Loucy (cell line): ENCODE results near the gene AIFM2.

ENCODE experiments used
- EZH2phosphoT487 ChIP-seq: fragments of 200-600 bp; IDR thresholded peaks from 2 replicates; pipeline ENCODE4 v1.6.1; 2018; ENCODE audit warnings: antibody characterized with exemption, mild to moderate bottlenecking, moderate library complexity, borderline replicate concordance
- TF ChIP-seq, protein P1 (sequence below): fragments of 200-600 bp; sonication (generic); conservative IDR thresholded peaks from 2 replicates; pipeline ENCODE4 v1.5.1; 2014; ENCODE audit warnings: mild to moderate bottlenecking, antibody characterized with exemption, low read length

DNA sequence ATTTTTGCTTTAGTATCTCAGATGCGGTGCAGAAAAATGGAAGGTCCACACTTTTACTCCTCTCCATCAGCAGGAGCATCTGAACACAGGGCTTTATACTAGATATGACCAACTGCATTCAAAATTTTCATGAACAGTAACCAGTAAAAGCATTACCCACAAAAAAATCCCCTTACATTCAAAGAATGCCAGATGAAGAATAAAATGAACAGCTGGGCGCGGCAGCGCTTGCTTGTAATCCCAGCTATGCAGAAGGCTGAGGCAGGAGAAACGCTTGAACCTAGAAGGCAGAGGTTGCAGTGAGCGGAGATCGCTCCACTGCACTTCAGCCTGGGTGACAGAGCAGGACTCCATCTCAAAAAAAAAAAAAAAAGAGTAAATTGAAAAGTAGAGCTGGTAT lies 34.6 kb upstream of the AIFM2 start:
- TF ChIP-seq, protein P1, sequence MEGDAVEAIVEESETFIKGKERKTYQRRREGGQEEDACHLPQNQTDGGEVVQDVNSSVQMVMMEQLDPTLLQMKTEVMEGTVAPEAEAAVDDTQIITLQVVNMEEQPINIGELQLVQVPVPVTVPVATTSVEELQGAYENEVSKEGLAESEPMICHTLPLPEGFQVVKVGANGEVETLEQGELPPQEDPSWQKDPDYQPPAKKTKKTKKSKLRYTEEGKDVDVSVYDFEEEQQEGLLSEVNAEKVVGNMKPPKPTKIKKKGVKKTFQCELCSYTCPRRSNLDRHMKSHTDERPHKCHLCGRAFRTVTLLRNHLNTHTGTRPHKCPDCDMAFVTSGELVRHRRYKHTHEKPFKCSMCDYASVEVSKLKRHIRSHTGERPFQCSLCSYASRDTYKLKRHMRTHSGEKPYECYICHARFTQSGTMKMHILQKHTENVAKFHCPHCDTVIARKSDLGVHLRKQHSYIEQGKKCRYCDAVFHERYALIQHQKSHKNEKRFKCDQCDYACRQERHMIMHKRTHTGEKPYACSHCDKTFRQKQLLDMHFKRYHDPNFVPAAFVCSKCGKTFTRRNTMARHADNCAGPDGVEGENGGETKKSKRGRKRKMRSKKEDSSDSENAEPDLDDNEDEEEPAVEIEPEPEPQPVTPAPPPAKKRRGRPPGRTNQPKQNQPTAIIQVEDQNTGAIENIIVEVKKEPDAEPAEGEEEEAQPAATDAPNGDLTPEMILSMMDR, result no peak
- no peak for TF ChIP-seq EZH2phosphoT487
